Epithelial cell of proximal tubule (primary cell): ENCODE results near the gene ZNF763. TPM values are rescaled to one million over a fixed set of nuclear protein-coding genes. Genes with fewer than 3 reads are reported as not detected.
A peak's percentile ranks its signal among the peaks of the same experiment; 100 is the strongest.
"Not testable (repeated sequence)": the region's sequence is repeated elsewhere in the genome, so short reads cannot be mapped to it uniquely, and the experiment has no call there.

Experiments
- DNase-seq: peaks from one replicate; pipeline ENCODE4 v3.0.0-alpha.2; 2011; ENCODE audit warnings: low read depth
- H3K4me3 ChIP-seq: 2 replicates; pipeline ENCODE4 v1.5.1; 2011; ENCODE audit warnings: low read depth, mild to moderate bottlenecking, low read length
- CTCF ChIP-seq: conservative IDR thresholded peaks from 2 replicates; pipeline ENCODE4 v1.5.1; 2012; ENCODE audit warnings: low read depth, mild to moderate bottlenecking, low read length
- total RNA-seq: library from RNA; depleted of rRNA; stranded (reverse); fragments of >200 nt; gene quantifications from 2 replicates; pipeline ENCODE4 v1.2.3, GENCODE V29; 2015

The ZNF763 gene
- total RNA-seq = 0.58 and 1.7 TPM in 2 replicates

GRCh38 chr19:11964858-11965645 is at the start of gene ZNF763:
Gene ZNF763 (plus strand): TSS chr19:11965040. CDS start chr19:11965209, 169 bp downstream.
- H3K4me3 ChIP-seq = peak within 1 kb of the TSS; percentile 72
- no peak for TF ChIP-seq CTCF
- DNase-seq = peak; percentile 54

- H3K4me3 ChIP-seq = no peak overlapping the region
- DNase-seq = no peak
- TF ChIP-seq CTCF = no peak
Measured at GRCh38 chr19:11921852-11922495, 42.9 kb upstream of the ZNF763 start.

- peak within 1 kb of the TSS; percentile 95 for H3K4me3 ChIP-seq
- no peak for TF ChIP-seq CTCF
- peak; percentile 61 for DNase-seq
Measured at GRCh38 chr19:11924886-11925650, 39.8 kb upstream of the ZNF763 start, which contains the start of gene ZNF700. Gene ZNF700 (plus strand): TSS chr19:11925107. CDS start chr19:11925211, 104 bp downstream.

GRCh38 chr19:11925651-11926187 is 39.1 kb upstream of the ZNF763 start:
- peak overlapping the region; percentile 95 for H3K4me3 ChIP-seq
- not testable (repeated sequence) for DNase-seq

GRCh38 chr19:11927227-11927626 is 37.6 kb upstream of the ZNF763 start:
- no peak for DNase-seq
- no peak for TF ChIP-seq CTCF
- H3K4me3 ChIP-seq = no peak overlapping the region

GRCh38 chr19:11931051-11931450 is 33.8 kb upstream of the ZNF763 start:
- TF ChIP-seq CTCF = no peak

GRCh38 chr19:11931513-11931912 is 33.3 kb upstream of the ZNF763 start:
- TF ChIP-seq CTCF = no peak
- no peak for DNase-seq
- no peak overlapping the region for H3K4me3 ChIP-seq

More at GRCh38 chr19:11931051-11931450, 33.8 kb upstream of the ZNF763 start:
- DNase-seq = no peak
- no peak overlapping the region for H3K4me3 ChIP-seq

GRCh38 chr19:11935829-11936228 is 29.0 kb upstream of the ZNF763 start:
- not testable (repeated sequence) for DNase-seq, H3K4me3 ChIP-seq

- not testable (repeated sequence) for DNase-seq, H3K4me3 ChIP-seq
Measured at GRCh38 chr19:11938383-11938782, 26.5 kb upstream of the ZNF763 start.

GRCh38 chr19:11941361-11941887 is 23.4 kb upstream of the ZNF763 start:
- not testable (repeated sequence) for H3K4me3 ChIP-seq, DNase-seq
